Ovary (tissue), 9 donors: ENCODE results near the gene QSOX2. TPM values are rescaled to one million over a fixed set of nuclear protein-coding genes. Genes with fewer than 3 reads are reported as not detected.

ENCODE experiments used
- DNase-seq, 5 donors: peaks; one replicate each; pipeline ENCODE4 v3.0.0-alpha.2; 2019 to 2020
- H3K27ac ChIP-seq, 2 donors: fragments of 200-600 bp; one replicate each; pipeline versions ENCODE4 v1.5.1 to v1.8.0; 2019 to 2022
- H3K27me3 ChIP-seq: fragments of 200-600 bp; one replicate; pipeline ENCODE4 v1.8.0; 2022
- H3K36me3 ChIP-seq: fragments of 200-600 bp; sonication (generic); one replicate; pipeline ENCODE4 v1.5.1; 2019
- H3K4me1 ChIP-seq: one replicate; pipeline ENCODE4 v1.8.1; 2013; ENCODE audit warnings: mild to moderate bottlenecking, moderate library complexity; ENCODE audit not compliant: insufficient read depth
- H3K4me3 ChIP-seq: fragments of 200-600 bp; sonication (generic); one replicate; pipeline ENCODE4 v1.5.1; 2017
- H3K9me3 ChIP-seq, 2 donors: fragments of 200-600 bp in 1 of 2; sonication (generic) in 1 of 2; one replicate each; pipeline versions ENCODE4 v1.5.1 to v1.8.1; 2013 to 2019; ENCODE audit warnings: mild to moderate bottlenecking in 1 of 2, moderate library complexity in 1 of 2
- CTCF ChIP-seq, 3 donors: fragments of 450-650 bp in 2 of 3; fragments of 200-600 bp in 1 of 3; IDR thresholded peaks; one replicate each; pipeline versions ENCODE4 v1.5.1 to v1.8.0; 2016 to 2022; ENCODE audit warnings: antibody characterized with exemption in 3 of 3, mild to moderate bottlenecking in 1 of 3
- EP300 ChIP-seq: sonication (generic); formaldehyde crosslinking; IDR thresholded peaks from one replicate; pipeline ENCODE4 v1.6.1; 2017; ENCODE audit warnings: antibody characterized with exemption
- POLR2A ChIP-seq: fragments of 450-650 bp; IDR thresholded peaks from one replicate; pipeline ENCODE4 v1.6.1; 2017; ENCODE audit warnings: antibody characterized with exemption, mild to moderate bottlenecking, moderate library complexity
- WGBS, 3 donors: extraction: QIAGEN DNeasy Blood & Tissue Kit in 1 of 3; methylation state at CpG; one replicate each; pipeline versions ENCODE4 v1.1.5 to v1.1.7; 2013 to 2017; 5-methylcytosine and 5-hydroxymethylcytosine counted together
- intact Hi-C, 4 donors: fragments of 100-400 bp; cut with DNase I; formaldehyde crosslinking; loops; one replicate each; pipeline versions ENCODE4 v1.11.0 to v1.15.1; 2022 to 2023
- polyA plus RNA-seq, 2 donors: library from polyadenylated mRNA; stranded (reverse); fragments of 200-250 nt in 1 of 2; fragments of 350-450 nt in 1 of 2; fragmentation: Illumina TruSeq in 1 of 2; extraction: RNeasy Lipid Tissue Mini Kit (QIAGEN cat#74804) in 1 of 2; gene quantifications; one replicate each; pipeline ENCODE4 v1.2.3, GENCODE V29; 2013 to 2014
- total RNA-seq, 7 donors: library from RNA; depleted of rRNA in 2 of 7; stranded (reverse); fragments of >200 nt in 2 of 7; fragmentation: NEBNext Ultra II Directional in 3 of 7; extraction: Animal tissue kit (Norgen Biotek cat#: 25700) in 3 of 7; gene quantifications; one replicate each; pipeline versions ENCODE4 v1.1.0 to v1.2.4, GENCODE V29; 2016 to 2023
- donor health status: DM: no; HTN: no; CAD: no; lungs with moderate emphysema.
- donor health status: DM: no; HTN: no; CAD: no.
- donor health status: Bipolar disorder and iron deficiency.
- donor health status: DM: yes; HTN: yes; CAD: no.
- donor health status: DM: no; HTN: no; CAD: no.
- donor health status: DM: yes; HTN: yes; CAD: no.

QSOX2 gene
- total and polyA plus RNA-seq, 9 donors, result 5.6 to 14.3 (median 7.8) TPM

DNA sequence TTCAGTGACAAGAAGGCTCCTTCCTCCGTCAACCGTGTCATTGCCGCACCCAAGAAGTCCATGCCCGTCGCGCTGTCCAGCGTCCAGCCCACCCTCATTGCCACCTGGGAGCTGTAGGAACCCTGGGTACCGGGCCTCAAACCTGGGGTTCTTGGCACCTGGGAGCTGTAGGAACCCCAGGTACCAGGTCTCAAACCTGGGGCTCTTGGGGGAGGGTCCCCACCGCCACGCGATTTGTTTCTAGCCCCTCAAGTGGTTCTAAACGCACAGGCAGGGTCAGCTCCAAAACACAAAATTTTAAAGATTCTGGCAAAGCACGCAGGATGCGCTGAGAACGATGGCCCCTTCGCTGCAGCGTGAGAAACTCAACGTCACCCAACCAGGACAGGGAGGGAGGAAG is 58.4 kb downstream of the QSOX2 start:
- WGBS, 3 donors, result 83 to 90% (median 83%) methylated on average over 18 of the region's 18 CpGs

DNA sequence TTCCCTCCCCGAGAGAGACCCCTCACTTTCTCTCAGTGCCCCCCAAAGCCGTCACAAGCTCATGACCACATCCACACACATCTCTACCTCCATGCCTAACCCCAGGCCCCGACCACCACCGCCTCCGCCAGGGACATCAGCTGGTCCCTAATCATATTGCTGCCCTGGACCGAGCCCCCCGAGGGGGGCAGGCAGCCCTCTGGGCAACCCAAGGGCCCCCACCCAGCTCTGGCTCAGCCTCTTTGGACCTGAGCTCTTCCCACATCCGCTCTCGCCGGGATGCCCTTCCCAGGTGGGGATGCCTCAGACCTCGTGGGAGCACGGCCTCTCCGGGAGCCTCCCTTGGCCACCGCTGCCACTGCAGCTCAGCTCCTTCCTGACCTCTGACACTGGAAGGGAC is 59.2 kb downstream of the QSOX2 start:
- no peak for DNase-seq
- TF ChIP-seq CTCF (IDR thresholded peaks at IDR 0.05), result no peak
- TF ChIP-seq POLR2A, result no peak
- TF ChIP-seq EP300, result no peak
- WGBS, 3 donors, result 58 to 67% (median 58%) methylated on average over 14 of the region's 14 CpGs

More for the DNA sequence above, 58.4 kb downstream of the QSOX2 start:
- intact Hi-C loops, result no loop called here
- no peaks in the 10 kb centered on the region for H3K27me3 ChIP-seq
- no peaks in the 10 kb centered on the region for H3K36me3 ChIP-seq
- no peak overlapping the region for H3K27ac ChIP-seq
- TF ChIP-seq CTCF (IDR thresholded peaks at IDR 0.05) (no peak), EP300 (no peak), POLR2A (no peak)
- H3K4me1 ChIP-seq, result no peaks in the 10 kb centered on the region
- H3K4me3 ChIP-seq, result no peak overlapping the region
- DNase-seq, result no peak
- H3K9me3 ChIP-seq, result no peaks in the 10 kb centered on the region

DNA sequence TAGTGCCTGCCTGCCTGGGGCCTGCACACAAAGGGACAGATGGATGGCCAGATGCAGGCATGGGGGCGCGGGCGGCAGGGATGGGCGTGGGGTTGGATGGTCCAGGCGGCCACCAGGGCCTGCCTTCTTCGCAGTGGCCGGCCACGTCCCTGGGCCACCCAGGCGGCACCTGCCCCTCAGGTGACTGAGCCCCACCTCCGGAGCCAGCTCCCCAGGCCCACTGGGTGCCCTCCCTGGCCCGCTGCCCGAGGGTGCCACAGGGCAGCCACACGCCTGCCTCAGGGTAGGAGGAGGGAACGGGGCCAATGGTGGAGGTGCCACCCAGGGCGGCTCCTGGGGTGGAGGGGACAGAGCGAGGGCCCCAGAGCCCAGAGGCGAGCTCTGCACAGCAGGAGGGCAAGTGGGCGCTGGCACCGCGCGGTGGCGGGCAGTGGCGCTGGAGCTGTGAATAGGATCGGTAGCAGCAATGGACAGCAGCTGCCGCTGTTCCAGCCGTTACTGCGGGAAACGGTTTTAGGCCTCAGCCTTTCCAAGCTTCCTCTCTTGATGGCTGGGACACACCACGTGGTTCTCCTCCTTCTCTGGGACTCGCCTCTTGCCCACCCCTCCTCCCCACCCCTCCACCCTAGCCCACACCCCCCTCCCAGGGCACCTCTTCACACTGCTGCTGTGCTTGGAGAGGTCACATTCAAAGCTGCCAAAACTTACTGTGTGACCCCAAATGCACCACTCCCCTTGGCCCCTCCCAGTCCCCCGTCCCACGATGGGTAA is 59.8 kb downstream of the QSOX2 start:
- Histone ChIP-seq H3K27ac (no peak overlapping the region), H3K9me3 (no peaks in the 10 kb centered on the region), H3K36me3 (no peaks in the 10 kb centered on the region), H3K27me3 (no peaks in the 10 kb centered on the region), H3K4me1 (no peaks in the 10 kb centered on the region), H3K4me3 (no peak overlapping the region)
- intact Hi-C loops, result no loop called here
- 65 to 67% (median 65%) methylated on average over 29 to 32 of the region's 32 CpGs for WGBS, 3 donors
- no peak for DNase-seq
- no peak for TF ChIP-seq POLR2A
- TF ChIP-seq CTCF (IDR thresholded peaks at IDR 0.05), result no peak
- no peak for TF ChIP-seq EP300

More for the DNA sequence above, 59.2 kb downstream of the QSOX2 start:
- Histone ChIP-seq H3K4me3 (no peak overlapping the region), H3K4me1 (no peaks in the 10 kb centered on the region), H3K9me3 (no peaks in the 10 kb centered on the region), H3K27me3 (no peaks in the 10 kb centered on the region), H3K27ac (no peak overlapping the region), H3K36me3 (no peaks in the 10 kb centered on the region)
- intact Hi-C loops, result no loop called here

GRCh38 chr9:136185066-136185465 is 60.5 kb downstream of the QSOX2 start:
- Histone ChIP-seq H3K36me3 (no peaks in the 10 kb centered on the region), H3K4me1 (no peaks in the 10 kb centered on the region), H3K27ac (no peak overlapping the region), H3K9me3 (no peaks in the 10 kb centered on the region), H3K27me3 (no peaks in the 10 kb centered on the region), H3K4me3 (no peak overlapping the region)
- DNase-seq, result no peak
- 35 to 57% (median 35%) methylated on average over 19 of the region's 19 CpGs for WGBS, 3 donors
- intact Hi-C loops, result no loop called here
- TF ChIP-seq CTCF (IDR thresholded peaks at IDR 0.05) (no peak), EP300 (no peak), POLR2A (no peak)
